ENCODE measurements around the gene MSMO1.

MSMO1 gene

GRCh38 chr4:165336743-165337142 lies 9.3 kb downstream of the MSMO1 start:
- TF ChIP-seq REST (IDR thresholded peaks at IDR 0.05; ENCODE audit: insufficient read depth in 1 of 2, low read depth in 2 of 2, low read length in 2 of 2) (no peak), FOXP2 (optimal IDR thresholded peaks at IDR 0.05; ENCODE audit: borderline replicate concordance, extremely low read depth, extremely low read length, insufficient read depth) (no peak), TAF1 (IDR thresholded peaks at IDR 0.05; ENCODE audit: borderline replicate concordance, insufficient read depth, low read length) (no peak), SIN3A (IDR thresholded peaks at IDR 0.05; ENCODE audit: borderline replicate concordance, insufficient read depth, low read length) (no peak), POLR2AphosphoS5 (IDR thresholded peaks at IDR 0.05; ENCODE audit: low read depth, low read length) (no peak)

GRCh38 chr4:165343353-165344191 lies 16.1 kb downstream of the MSMO1 start:
- TF ChIP-seq REST (IDR thresholded peaks at IDR 0.05; ENCODE audit: insufficient read depth in 1 of 2, low read depth in 2 of 2, low read length in 2 of 2) (no peak), FOXP2 (optimal IDR thresholded peaks at IDR 0.05; ENCODE audit: borderline replicate concordance, extremely low read depth, extremely low read length, insufficient read depth) (no peak), TAF1 (IDR thresholded peaks at IDR 0.05; ENCODE audit: borderline replicate concordance, insufficient read depth, low read length) (no peak), SIN3A (IDR thresholded peaks at IDR 0.05; ENCODE audit: borderline replicate concordance, insufficient read depth, low read length) (no peak), POLR2AphosphoS5 (IDR thresholded peaks at IDR 0.05; ENCODE audit: low read depth, low read length) (no peak)

- no peak for TF ChIP-seq POLR2AphosphoS5 (IDR thresholded peaks at IDR 0.05; ENCODE audit: low read depth, low read length)
- no peak for TF ChIP-seq REST (IDR thresholded peaks at IDR 0.05; ENCODE audit: insufficient read depth in 1 of 2, low read depth in 2 of 2, low read length in 2 of 2)
- no peak for TF ChIP-seq SIN3A (IDR thresholded peaks at IDR 0.05; ENCODE audit: borderline replicate concordance, insufficient read depth, low read length)
- TF ChIP-seq FOXP2 (optimal IDR thresholded peaks at IDR 0.05; ENCODE audit: borderline replicate concordance, extremely low read depth, extremely low read length, insufficient read depth): no peak
Observed at GRCh38 chr4:165345666-165346417, 18.4 kb downstream of the MSMO1 start.

GRCh38 chr4:165347647-165348569 lies 20.4 kb downstream of the MSMO1 start:
- TF ChIP-seq REST (IDR thresholded peaks at IDR 0.05; ENCODE audit: insufficient read depth in 1 of 2, low read depth in 2 of 2, low read length in 2 of 2) (no peak), SIN3A (IDR thresholded peaks at IDR 0.05; ENCODE audit: borderline replicate concordance, insufficient read depth, low read length) (no peak), FOXP2 (optimal IDR thresholded peaks at IDR 0.05; ENCODE audit: borderline replicate concordance, extremely low read depth, extremely low read length, insufficient read depth) (no peak), TAF1 (IDR thresholded peaks at IDR 0.05; ENCODE audit: borderline replicate concordance, insufficient read depth, low read length) (no peak), POLR2AphosphoS5 (IDR thresholded peaks at IDR 0.05; ENCODE audit: low read depth, low read length) (no peak)
